ENCODE data around the gene LYZL4.

Gene LYZL4

DNA sequence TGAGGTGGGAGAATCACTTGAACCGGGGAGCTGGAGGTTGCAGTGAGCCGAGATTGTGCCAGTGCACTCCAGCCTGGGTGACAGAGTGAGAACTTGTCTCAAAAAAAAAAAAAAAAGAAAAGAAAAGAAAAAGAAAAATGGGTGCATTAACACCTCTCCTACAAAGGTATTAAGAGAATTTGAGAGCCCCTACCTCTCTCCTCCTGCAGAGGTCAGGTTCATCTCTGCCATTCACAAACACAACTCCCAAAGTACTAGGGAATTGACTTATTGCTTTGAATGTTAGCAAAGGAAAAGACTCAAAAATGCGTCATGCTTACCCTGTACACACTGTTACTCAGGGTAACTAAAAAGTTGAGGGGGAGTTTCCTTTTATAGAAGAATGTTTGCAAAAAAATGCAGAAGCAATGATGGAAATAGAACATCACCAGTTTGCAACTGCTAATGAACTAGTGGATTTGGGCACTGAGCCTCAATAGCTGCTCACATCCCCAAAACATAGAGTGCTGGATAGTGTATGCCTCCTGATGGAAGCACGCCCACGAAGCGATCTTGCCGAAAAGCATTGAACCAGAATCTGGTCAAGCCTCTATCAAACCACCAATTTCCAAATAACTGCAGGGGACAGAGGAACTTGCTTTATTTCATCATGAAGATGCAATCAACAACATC, 15.5 kb upstream of the LYZL4 start:
- DNase-seq (ENCODE audit: low spot score) = no peak

DNA sequence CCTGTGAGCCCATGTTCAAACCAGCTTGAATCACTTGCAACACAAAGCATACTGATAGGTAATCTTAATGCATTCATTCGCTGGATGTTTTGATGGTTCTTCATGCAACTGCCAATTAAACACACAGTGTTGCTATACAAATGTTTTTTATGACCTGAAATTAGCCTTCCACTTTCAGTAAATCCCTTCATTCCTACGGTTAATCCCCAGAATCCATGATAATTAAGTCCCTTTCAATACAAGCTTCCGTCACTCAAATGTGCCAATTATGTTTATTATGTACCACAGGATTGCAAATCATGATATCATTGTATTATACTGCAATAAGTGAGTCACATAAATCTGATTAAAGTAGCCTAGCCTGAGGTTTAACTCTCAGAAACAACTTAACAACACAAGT, 14.5 kb upstream of the LYZL4 start:
- no peak for DNase-seq (ENCODE audit: low spot score)

DNA sequence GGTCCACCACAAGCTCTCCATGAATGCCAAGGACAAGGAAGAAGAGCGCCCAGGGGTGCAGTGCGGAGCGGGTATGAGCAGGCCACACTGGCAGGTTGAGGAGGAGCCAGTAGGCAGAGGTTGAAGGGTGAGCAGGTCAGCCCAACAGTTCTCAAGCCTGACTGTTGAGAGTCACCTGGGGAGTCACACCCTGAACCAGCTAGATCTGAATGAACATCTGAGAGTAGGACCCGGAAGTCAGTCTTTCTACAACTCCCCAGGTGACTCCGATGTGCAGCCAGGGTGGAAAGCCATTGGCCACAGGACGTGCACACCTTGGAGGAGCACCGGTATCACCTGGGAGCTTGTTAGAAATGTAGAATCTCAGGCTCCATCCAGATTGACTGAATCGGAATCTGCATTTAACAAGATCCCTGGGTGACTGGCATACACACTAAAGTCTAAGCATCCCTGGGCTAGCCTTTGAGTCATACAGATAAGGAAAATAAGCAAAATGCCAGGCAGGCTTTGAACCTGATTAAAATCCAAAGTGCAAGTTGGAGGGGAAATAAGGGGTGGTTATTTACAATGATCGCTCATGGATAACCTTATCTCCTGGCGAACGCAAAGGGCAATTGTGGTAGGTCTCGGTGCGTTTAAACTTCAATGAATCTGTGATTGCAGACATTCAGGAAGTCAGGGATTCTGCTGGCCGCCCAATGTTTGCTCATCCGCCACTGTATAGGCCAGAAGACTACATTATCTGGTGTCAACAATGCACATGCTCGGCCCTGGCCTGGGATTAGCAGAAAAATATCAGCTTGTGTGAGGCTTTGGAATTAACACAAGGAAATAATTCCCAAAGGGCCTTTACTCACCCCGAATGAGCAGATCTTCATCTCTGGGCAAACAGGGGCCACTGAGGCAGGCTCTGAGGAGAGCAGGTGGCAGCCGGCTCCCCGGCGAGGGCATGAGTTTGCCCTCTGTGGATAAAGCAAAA, 11.7 kb upstream of the LYZL4 start:
- no peak for DNase-seq (ENCODE audit: low spot score)

DNA sequence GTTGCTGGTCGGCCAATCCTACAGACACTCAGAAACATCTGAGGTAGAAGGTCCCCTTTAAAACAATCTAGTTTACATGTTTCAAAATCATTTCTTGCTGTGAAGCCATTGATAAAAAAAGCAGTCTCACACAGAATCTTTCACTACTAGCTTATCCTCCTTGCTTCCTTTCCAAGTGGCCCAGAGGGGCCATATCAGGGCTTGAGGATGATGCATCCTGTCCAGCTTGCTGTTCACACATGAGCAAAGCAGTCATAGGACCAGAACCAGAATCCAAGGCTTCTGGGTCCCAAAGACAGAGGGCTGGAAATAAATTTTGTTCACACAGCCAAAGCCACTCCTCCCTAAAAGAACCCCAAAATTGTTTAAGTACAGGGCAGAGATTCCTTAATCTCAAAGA, 9.2 kb upstream of the LYZL4 start:
- DNase-seq (ENCODE audit: low spot score) = no peak

DNA sequence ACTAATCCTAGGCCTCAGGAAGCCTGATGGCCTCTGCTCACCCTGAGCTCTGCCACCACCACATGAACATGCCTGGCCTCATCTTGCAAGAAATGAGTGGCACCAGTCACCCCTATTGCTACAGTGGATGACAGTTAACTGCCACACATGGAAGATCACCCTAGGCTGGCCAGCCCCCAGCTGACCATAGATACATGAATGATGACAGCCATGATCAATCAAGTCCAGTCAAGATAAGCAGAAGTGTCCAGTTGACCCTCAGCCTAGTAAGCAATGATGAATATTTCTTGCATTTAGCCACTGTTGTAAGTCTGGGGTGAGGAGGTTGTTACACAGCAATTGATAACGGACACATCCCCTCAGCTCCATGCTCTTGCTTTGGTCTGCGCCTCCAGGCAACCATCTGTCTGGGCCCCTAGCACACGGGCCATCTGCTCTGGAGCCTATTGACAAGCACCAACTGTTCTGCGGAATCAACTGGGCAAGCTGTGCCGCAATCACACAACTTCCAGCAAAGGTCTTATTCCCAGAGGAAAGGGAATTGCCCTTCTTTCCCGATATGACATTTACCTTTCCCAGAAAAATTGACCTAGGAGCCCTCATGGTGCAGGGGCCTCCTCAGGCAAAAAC, 2.2 kb upstream of the LYZL4 start:
- no peak for DNase-seq (ENCODE audit: low spot score)

DNA sequence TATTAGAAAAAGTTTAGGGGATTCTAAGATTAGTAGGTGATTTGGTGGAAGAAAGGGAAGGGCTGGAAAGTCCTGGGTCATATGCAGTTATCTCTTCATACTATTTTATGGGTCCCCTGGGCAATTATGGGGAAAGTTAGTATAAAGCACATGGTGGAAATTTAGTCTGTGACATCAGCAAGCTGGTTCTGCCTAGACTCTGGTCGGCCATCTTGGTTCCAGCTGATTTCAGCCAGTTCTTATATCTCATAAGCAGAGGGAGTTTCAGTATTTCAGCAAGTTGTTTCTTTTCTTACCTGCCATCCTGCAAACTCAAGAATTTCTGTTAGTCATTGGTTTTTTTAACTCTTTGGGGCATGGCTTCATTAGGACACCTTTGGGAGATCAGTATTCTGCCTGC, 1.0 kb upstream of the LYZL4 start:
- DNase-seq (ENCODE audit: low spot score) = no peak

DNA sequence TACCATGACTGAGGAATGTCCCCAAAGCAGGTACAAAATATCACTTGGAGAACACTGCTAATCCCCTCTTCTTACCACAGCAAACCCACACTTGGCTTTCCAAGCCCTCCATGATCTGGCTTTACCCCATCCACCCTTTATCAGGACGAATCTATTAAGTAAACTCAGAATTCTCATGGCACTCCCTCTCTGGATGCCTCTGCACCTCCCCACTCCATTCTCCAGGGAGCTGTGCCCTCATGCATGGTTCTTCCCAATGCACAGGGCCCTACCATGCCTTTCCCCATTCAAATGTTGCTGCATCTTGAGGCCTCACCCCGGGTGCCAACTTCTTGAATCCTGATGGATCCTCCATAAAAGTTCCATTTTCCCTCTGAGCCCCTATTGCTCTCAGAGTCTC, 2.3 kb downstream of the LYZL4 start:
- DNase-seq (ENCODE audit: low spot score) = no peak

DNA sequence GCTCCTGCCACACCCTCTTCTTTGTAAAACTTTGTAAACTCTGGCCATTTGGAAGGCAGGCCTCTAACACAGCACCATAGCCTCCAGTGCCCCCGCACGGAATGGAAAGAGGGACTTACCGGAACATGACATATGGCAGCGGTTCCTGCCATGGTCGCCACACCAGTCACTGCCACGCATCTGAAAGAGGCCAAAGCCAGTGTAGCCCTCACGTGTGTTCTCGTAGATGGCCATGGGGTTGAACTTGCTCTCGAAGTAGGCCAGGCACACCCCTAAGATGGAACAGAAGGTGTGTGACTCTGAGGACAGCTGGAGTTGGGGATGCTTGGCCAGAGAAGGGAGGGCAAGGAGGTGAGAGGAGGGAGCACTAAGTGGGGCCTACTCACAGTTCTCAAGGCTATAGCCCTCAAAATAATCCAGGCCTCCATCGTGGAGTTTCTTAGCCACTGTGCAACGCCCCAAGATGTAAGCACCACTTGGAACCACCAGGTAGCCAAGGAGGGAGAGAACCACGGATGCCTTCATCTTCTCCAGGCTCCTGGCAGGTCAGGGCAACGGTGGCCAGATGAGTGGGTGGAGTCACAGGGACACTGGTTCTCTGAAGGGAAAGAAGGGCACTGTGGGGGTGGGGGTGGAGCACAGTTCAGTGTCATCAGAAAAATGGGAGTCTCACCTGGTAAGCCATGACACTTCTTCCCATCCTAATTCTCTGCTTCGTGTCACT, 3.5 kb downstream of the LYZL4 start:
- no peak for DNase-seq (ENCODE audit: low spot score)

DNA sequence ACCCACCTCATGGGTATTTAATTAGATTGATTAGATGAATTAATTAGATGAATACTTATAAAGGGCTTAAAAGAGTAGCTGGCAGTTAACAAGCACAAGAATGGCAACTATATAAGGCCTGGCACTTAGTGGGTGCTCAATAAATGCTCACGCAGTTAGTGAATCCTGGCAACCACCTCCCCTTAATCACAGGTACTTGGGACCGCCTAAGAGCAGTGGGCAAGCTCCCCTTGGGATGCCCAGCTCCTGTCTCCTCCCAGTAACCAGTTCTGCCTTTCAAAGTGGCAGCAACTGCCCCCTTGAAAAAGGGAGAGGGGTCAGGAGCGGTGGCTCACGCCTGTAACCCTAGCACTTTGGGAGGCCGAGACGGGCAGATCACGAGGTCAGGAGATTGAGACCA, 4.6 kb downstream of the LYZL4 start:
- no peak for DNase-seq (ENCODE audit: low spot score)

DNA sequence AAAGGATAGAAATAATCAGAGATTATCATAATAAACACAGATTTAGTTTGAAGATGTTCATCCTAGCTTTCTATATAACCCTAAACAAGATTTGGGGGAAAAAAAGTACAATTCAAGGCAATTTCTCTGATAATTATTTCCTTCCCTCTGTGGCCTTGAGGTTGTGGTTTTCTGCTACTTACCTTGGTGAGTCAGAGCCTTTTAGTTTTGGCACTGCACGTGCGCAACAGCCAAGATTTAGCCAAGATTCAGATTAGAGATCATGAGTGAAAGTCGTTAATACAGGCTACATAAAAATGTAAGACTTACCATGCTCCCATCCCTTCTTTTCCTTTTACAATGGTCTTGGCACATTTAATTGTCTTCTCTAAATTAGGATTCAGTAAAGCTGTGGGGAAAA, 6.7 kb downstream of the LYZL4 start:
- DNase-seq (ENCODE audit: low spot score) = no peak

DNA sequence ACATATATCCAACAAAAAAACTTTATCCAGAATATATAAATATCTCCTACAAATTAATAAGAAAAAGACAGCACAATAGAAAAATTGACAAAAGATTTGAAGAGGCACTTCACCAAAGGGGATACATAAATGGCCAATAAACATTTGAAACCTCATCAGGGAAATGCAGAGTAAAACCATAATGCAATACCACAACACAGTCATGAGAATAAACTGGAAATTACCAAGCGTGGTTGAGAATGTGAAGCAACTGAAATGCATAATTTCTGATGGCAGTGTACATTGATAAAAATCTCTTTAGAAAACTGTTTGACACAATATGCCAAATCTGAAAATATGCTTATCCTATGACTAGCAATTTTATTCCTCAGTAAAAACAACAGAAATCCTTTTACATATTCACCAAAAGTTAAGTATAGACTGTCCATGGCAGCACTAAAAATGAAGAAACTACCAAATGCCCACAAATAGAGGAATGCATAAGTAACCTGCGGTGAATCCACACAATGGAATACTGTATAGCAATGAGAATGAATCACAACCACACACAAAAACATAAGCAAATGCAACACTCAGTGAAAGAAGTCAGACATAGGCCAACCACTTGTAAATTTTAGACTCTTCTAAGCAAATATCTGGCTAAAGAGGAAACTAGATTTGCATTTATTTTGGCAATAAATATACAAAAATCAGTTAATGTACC, 7.9 kb downstream of the LYZL4 start:
- no peak for DNase-seq (ENCODE audit: low spot score)

DNA sequence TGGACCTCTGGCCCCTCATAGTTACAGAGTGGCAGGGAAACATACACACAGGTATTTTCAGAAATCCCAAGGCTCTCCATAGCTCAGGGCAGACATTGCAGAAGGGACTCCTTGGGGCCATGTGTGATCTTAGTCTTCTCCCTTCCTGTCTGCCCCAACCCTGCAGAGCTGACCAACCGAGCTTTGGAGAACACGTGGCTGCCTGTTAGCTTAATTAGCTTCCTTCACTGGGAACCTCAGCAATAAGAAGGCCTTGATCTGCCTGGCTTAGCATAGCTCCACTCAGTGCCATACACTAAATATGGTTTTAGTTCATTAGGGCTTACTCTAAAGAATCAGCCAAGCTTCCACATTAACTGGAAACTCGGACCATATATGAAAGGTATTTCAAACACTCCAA, 12.3 kb downstream of the LYZL4 start:
- no peak for DNase-seq (ENCODE audit: low spot score)

DNA sequence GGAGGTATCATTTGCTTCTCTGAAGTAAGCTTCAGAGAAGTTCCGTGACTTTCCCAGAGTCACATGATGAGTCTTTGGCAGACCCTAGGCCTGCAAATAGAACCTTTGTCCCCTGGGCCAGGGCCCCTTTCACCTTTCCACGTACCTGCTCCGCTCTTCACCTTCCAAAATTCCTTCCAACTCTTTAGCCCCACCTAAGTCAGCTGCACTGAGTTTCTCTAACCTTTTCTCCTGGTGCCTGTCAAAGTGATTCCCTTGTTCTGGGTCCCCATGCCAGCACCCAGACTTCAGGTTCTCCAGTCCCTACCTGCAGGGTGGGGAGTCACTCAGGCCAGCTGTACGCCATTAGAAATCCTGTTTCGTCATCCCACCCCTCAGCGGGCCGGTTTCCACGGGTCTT, 12.8 kb downstream of the LYZL4 start:
- DNase-seq (ENCODE audit: low spot score) = no peak

DNA sequence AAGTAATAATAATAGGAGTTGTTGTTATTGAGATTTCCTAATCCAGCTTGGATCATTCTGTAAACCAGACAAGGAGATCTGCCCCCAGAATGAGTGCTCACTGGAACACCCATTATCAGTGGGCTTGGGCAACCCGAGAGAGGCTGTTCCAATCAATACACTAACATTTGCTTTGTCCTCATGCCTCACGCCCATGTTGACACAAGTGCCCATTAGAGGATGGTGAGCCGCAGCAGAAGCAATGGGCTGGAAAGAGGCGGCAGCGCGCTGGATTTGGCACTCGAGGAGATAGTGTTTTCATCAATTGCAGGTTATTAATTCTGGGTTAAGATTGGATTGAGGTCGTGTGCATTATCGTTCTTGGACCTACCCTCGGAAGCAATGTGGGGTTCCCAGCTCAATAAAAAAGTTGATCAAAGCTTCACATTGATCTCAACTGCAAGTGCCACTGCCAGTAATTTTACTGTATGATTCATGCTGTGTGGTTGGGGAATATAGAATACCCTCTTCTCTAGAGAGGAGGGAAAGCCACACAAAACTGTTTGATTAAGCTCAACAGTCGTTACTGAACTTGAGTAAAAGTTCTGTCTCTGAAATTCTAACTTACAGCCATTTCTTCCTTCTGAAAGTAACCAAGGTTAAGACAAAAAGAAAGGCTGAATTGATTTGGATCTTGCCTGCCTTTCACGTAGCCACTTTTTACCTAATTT, 15.7 kb downstream of the LYZL4 start:
- DNase-seq (ENCODE audit: low spot score) = no peak

DNA sequence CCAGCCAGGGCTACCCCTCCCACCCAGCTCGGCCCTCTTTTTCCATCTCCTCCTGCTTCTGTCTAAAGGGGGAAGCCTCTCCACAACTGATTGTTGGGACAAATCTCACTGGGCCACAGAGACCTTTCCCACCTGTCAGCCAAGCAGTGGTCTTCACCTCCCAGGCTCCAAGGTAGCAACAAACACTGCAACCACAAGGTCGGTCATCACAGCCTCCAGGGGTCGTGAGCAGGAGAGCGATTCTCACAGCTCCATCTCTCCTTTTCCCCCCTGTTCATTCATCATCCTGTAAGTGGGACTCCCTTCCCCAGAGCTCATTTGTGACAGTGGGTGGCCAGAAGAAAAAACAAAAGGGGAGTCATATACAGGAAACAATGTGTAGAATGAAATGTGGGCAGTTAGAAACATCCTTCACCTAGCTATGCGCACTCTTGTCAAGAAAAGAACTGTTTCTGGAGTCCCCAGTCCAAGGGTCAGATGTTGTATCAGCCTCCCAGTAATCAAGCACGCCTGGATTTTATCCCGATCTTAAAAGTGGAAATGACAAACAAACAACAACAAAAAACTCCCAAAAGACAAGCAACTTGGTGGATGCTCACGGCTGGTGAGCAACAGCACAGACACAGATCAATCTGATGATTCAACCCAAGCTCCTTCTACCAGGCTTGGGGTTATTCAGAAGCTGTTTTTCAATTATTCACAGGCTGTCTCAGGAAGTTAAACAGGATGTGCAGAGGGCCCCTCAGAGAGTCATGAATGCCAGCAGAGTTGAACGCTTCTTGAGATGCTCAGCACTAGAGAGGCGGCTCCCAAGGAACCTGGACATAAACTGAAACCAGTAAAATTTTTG, 22.4 kb downstream of the LYZL4 start:
- no peak for DNase-seq (ENCODE audit: low spot score)

DNA sequence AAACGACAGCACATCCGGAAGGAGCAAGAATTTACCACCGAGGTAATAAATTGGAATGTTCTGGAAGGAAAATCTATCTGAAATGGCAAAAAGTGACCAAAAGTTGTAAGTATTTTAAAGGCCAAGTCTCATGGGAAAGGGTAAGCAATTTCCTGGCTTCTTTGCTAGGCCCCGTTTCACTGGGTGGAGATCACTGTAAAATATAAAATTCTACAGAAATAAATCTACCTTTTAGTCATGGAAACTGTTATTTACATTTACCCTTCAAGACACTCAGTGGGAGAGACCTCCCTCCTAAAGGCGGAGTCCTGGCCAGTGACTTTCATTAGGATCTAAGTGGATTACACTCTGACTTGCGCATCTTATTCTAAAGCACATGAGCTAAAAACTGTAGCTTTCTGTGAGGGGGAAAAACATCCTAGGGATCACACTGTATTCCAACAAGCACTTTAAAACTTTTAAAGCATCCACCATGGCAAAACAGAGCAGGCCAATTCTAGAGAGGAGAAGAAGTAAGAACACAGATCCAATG, 28.8 kb downstream of the LYZL4 start:
- no peak for DNase-seq (ENCODE audit: low spot score)

DNA sequence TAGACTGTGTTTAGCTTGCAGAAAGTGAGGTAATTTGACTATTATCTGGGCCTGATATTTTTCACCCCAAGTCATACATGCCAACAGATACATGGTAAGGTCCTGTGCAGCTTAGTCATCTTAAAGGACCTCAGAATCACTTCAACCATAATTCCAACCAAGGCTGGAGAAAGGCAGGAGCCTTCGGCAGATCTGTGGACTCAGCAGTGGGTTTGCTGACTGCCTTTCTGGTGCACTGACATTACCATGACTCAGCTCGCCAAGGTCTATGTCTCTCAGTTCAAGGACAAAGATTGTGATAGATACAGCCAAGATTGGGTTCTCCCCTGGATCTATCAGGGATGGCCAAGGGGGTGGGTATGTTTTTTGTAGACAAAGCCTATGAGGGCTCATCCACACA, 32.7 kb downstream of the LYZL4 start:
- DNase-seq (ENCODE audit: low spot score) = no peak

DNA sequence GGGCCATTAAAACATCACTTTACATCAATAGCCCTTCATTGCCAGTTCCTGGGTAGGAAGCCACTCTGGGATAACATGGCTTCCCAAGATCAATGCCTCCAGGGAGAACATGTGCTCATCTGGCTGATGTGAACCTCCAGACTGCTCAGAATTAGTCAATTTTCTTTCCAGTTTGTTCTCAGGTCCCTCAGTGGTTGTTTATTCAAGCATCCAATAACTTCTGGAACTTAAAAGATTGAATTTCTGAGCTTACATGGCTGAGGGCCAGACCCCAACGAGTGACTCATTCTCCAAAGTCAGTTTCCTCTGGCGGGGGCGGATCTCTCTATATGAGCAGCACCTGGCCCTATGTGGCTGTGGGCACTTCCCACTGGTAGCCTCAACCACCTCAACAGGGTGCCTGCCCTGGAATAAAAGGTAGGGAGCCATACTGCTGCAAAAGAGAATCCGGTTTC, 34.0 kb downstream of the LYZL4 start:
- no peak for DNase-seq (ENCODE audit: low spot score)

DNA sequence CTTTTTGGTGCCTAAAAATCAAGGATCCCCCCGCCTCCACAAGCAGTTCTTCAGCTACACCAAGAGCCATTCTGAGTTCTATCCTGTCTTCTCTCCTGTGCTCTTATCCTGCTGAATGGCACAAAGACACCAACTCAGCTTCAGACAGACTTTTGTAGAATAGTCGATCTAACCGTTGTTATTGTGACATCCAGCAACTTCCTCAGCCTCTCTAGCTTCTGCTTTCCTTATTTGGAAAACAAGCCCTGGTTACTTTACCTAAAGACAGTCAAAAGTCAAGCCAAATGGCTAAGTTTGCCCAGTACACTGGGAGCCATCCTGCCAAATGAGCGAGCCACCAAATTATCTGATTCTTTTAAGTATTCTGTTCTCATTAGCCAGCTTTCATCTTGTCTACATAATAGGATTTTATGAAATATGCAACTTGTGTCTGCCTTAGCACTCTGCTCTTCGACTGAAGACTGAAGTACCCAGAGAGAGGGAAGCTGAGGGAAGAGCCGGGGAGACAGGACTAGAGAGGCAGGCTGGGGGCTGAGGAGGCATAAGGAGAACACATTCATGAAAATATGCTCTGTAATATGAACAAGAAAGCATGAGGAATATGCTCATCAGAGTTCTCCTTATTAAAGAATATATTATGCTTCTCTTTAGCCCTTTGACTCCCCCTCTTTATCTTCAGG, 35.1 kb downstream of the LYZL4 start:
- peak; percentile 63 for DNase-seq (ENCODE audit: low spot score)
